ENCODE data around the gene REPS1. TPM values are rescaled to one million over a fixed set of nuclear protein-coding genes. Genes with fewer than 3 reads are reported as not detected.
"Not testable (repeated sequence)": the region's sequence is repeated elsewhere in the genome, so short reads cannot be mapped to it uniquely, and the experiment has no call there.

The REPS1 gene
- total and polyA plus RNA-seq, 8 donors: 14.1 to 26.2 (median 19.0) TPM

DNA sequence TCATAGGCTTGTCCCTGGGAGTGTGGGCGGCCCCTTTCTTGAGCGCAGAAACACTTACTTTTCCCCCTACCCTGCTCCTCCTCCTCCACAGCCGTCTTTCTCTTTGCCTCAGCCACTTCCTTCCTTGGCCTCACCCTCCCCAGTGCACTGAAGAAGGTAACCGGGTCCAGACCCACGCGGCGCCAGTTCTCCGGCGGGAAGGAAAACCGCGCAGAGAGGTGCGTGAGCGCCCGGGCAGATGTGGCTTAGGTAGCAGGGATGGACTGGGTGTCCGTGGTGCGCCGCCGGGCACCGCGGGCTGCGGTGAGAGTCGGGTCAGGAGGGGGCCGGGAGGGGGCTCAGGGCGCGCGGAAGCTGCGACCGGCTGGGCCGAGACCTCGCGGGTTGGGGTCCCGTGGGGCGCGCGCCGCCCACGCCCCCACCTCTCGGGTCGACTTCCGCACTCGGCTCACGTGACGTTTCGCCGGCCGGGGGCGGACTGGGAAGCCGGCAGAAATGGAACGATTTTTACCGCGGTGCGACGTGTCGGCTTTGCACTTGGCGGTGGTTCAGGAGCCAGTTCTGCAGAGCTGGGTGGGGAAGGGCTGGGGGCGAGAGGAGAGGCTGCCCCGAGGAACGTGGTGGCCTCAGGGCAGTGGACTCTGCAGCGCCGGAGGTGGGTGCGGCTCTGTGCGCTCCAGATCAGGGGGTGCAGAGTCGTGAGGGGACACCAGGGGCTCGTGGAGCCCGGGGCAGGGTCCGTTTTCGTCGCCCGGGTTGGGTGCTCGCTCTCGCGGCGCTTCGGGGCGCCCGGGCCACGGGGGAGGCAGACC lies 40.8 kb upstream of the REPS1 start, which contains the start of gene ABRACL:
TSS of gene ABRACL (plus strand) at position 88 of the 812 bp plus-strand sequence. CDS start 5,416 bp downstream, outside the sequence.
- no peak for TF ChIP-seq CTCF (IDR thresholded peaks at IDR 0.05)
- Histone ChIP-seq H3K9me3 (no peaks in the 10 kb centered on the region), H3K4me1 (peaks cover 0 to 8% (median 0%) of the 10 kb centered on the region in 3 donors), H3K4me3 (peak within 1 kb of the TSS; percentile 66 to 96 (median 82)), H3K27ac (peak within 1 kb of the TSS in 3 of 4 donors; percentile 51 to 77 (median 76)), H3K27me3 (no peaks in the 10 kb centered on the region), H3K36me3 (no peaks in the 10 kb centered on the region)
- peak; percentile 76 to 86 (median 79) for ATAC-seq
- peak; percentile 46 to 82 (median 56) for DNase-seq
- WGBS, 2 donors: 0% methylated on average over 62 to 77 of the region's 77 CpGs
- no peak for FAIRE-seq
- intact Hi-C loops (cut with DNase I): no loop called here

- no peak for TF ChIP-seq CTCF (IDR thresholded peaks at IDR 0.05)
- Histone ChIP-seq H3K4me1 (peaks cover 0 to 8% (median 0%) of the 10 kb centered on the region in 3 donors), H3K36me3 (no peaks in the 10 kb centered on the region), H3K9me3 (no peaks in the 10 kb centered on the region), H3K27ac (peak overlapping the region in 2 of 4 donors; percentile 76 to 77), H3K27me3 (no peaks in the 10 kb centered on the region), H3K4me3 (peak overlapping the region; percentile 66 to 96 (median 82))
- 3 to 4% methylated on average over 14 of the region's 14 CpGs for WGBS, 2 donors
- intact Hi-C loops (cut with DNase I): no loop called here
- FAIRE-seq (no peak), DNase-seq (peak in 1 of 6 donors; percentile 81), ATAC-seq (peak in 1 of 4 donors; percentile 87)
These were observed 40.2 kb upstream of the REPS1 start for GRCh38 chr6:139028215-139028657.

- intact Hi-C loops (cut with DNase I): no loop called here
- 44 to 53% methylated on average over 10 of the region's 10 CpGs for WGBS, 2 donors
- Histone ChIP-seq H3K9me3 (no peaks in the 10 kb centered on the region), H3K27ac (peak overlapping the region in 1 of 4 donors; percentile 77), H3K4me1 (peaks cover 0 to 8% (median 0%) of the 10 kb centered on the region in 3 donors), H3K27me3 (no peaks in the 10 kb centered on the region), H3K4me3 (peak overlapping the region in 3 of 4 donors; percentile 66 to 96 (median 71)), H3K36me3 (no peaks in the 10 kb centered on the region)
- ATAC-seq: peak in 1 of 4 donors; percentile 39
- no peak for FAIRE-seq
- TF ChIP-seq CTCF (IDR thresholded peaks at IDR 0.05): no peak
- no peak for DNase-seq
These were observed 39.6 kb upstream of the REPS1 start for GRCh38 chr6:139027620-139028182.

- H3K4me3 ChIP-seq; H3K36me3 ChIP-seq; H3K27me3 ChIP-seq; DNase-seq; intact Hi-C loops (cut with DNase I); ATAC-seq; FAIRE-seq; H3K4me1 ChIP-seq; H3K27ac ChIP-seq; H3K9me3 ChIP-seq: not testable (repeated sequence)
- WGBS, 2 donors: 86 to 91% methylated on average over 3 of the region's 3 CpGs
These were observed 37.4 kb upstream of the REPS1 start for GRCh38 chr6:139025416-139025815.

DNA sequence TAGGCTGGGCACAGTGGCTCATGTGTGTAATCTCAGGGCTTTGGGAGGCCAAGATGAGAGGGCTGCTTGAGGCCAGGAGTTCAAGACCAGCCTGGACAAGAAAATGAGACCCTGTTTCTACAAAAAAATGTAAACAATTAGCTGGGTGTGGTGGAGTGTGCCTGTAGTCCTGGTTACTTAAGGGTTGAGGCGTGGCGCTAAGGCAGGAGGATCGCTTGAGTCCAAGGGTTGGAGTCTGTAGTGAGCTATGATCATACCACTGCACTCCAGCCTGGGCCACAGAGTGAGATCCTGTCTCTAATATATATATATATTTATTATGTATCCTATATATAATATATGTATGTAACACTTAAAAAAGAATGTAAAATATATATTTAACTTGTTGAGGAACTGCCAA lies 32.6 kb upstream of the REPS1 start:
- Histone ChIP-seq H3K27me3 (no peaks in the 10 kb centered on the region), H3K9me3 (no peaks in the 10 kb centered on the region), H3K36me3 (no peaks in the 10 kb centered on the region), H3K27ac (no peak overlapping the region), H3K4me3 (no peak overlapping the region), H3K4me1 (peaks cover 0 to 10% (median 3%) of the 10 kb centered on the region in 3 donors)
- ATAC-seq: no peak
- DNase-seq: no peak
- no peak for FAIRE-seq
- 98 to 99% methylated on average over 3 of the region's 3 CpGs for WGBS, 2 donors
- intact Hi-C loops (cut with DNase I): no loop called here
- no peak for TF ChIP-seq CTCF (IDR thresholded peaks at IDR 0.05)
